HUDEP-2 (cell line): ENCODE measurements around the gene NUP133.
"Not testable (repeated sequence)": the region's sequence is repeated elsewhere in the genome, so short reads cannot be mapped to it uniquely, and the experiment has no call there.

Experiments used
- DNase-seq, 76 experiments: peaks; one replicate each; lab custom pipeline; 2025; ENCODE audit not compliant: unreplicated experiment in 76 of 76; lab: John Stamatoyannopoulos, UW

The NUP133 gene

DNA sequence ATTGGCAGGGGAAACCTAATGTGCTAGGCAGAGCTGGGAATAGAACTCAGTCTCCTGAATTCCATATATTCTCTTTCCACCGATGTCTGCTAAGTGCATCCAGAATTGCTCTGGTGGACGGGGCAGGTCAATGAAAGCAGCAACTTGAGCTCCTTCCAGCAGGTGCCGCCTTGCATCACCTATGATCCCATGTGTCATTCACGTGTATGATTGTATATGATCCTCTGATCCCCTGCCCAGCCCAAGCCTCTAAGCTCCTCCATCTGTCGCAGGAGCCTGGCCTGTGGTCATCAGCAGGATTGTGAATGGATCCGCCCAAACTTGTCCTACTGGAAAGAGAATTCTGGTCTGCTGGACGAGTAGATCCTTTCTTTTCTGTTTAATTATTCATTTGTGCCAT is 87.4 kb downstream of the NUP133 start:
- no peak for DNase-seq

DNA sequence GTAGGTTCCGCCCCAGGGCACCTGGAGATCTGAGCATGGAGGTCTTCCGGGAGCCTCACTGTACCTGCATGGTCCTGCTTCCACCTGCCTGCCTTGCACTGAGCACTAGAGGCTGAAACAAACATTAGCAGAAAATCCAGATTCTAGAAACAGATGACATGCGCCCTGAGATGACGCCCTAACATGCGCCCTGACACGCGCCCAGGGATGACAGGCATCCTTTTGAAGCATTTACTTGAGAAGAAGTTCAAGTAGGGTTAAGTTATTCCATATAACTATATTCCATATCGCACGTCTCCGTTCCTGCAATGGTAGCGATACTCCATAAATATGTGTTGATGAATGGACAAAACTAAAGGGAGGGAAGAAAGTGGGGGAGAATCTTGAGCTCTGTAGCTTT is 87.9 kb downstream of the NUP133 start:
- no peak for DNase-seq

- DNase-seq = not testable (repeated sequence)
Observed at GRCh38 chr1:229418586-229418985, 89.6 kb downstream of the NUP133 start.

GRCh38 chr1:229412810-229413209 is 95.3 kb downstream of the NUP133 start:
- DNase-seq = not testable (repeated sequence)

GRCh38 chr1:229412056-229412455 is 96.1 kb downstream of the NUP133 start:
- DNase-seq = no peak

- no peak for DNase-seq
Observed at GRCh38 chr1:229411434-229412055, 96.6 kb downstream of the NUP133 start.

DNA sequence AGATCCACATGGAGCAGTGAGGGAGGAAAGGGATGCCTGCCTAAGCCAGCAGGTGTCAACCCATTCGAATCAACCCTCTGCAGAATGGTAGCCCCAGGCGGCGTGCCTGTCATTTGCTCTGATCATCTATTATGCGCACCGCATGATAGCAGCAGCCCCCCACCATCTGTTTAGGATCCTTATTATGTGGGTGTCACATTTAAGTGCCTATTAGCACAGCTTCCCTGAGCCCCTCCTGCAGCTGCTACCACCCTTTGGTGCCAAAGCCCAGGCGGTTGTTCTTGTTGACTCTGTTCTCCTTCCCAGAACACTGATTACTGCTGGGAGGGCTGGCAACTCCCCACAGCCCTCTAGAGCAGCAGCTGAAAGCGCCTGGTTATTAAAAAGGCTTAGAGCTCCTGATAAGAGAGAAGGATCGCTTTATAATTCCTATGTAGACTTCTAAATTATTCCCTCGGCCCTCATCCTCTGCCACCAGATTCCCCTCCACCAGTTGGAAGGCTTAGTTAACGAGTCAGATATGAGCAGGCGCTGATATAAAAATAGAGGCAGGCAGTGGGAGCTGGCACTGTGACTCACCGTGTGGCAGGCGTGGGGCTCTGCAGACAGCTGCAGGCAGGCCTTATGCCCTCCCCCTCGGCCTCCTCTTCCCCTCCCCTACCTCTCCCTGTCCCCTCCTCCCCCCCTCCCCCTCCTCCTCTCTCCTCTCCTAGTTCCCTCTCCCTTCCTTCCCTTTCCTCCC is 97.3 kb downstream of the NUP133 start:
- DNase-seq = peak in 30 of 76 experiments; percentile 4 to 62 (median 18)

- no peak for DNase-seq
Observed at GRCh38 chr1:229410370-229410691, 97.8 kb downstream of the NUP133 start.

- DNase-seq = no peak
Observed at GRCh38 chr1:229409616-229410369, 98.3 kb downstream of the NUP133 start.

GRCh38 chr1:229408458-229409037 is 99.6 kb downstream of the NUP133 start:
- no peak for DNase-seq

DNA sequence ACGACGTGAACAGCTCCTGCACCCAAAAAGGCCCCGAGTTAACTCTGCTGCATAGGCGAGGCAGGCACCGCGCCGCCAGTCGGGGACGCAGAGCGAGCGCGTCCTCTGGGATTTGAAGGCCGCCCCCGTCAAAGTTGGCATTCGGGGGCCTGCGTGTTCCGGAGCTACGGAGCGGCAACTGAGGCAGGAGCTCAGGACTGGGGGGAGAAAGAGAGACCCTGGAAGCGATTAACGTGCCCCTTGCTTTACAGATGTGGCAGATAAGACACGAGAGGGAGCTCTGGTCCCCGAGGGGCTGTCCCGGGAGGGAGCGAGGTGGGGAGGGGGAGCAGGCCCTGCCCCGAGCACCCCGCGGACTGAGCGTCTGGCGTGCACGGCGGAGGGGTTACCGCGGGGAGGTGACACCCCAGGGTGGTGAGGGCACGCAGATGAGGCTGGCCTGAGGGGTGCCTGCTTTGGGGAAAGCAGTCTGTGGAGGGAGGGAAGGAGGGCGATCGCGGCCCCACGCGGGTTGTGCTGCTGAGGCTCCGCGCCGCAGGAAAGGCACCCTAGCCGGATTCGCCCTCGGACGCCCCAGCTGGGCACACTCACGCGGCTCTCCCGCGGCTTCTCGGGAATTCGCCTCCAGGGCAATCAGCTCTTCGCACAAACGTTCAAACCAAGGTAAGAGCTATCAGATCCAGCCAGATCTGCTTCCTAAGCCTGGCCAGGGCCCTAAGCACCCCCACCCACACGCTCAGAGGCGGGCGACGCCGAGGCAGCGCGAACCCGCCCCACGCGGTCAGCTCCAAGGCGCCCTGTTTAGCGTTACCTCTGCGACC is 100.7 kb downstream of the NUP133 start:
- peak in 2 of 76 experiments; percentile 2 to 15 for DNase-seq

GRCh38 chr1:229406798-229407197 is 101.3 kb downstream of the NUP133 start:
- DNase-seq = no peak

DNA sequence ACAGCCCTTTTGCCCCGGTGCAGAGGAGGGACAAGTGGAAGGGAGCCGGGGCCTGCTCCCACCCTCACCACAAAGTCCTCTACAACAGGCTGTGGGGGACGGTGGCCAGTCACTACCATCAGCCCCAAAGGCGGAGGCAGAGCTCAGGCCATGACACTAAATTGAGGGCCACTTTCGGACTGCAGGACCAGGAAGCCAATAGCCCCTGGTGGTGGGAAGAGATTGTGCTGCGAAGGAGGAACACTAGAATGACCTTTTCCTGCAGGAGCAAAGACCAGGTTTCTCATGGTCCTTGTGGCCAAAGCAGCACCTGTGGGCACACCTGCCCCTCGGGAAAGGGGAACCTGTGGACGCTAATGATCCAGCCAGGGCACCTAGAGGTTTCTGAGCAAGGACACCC is 104.6 kb downstream of the NUP133 start:
- DNase-seq = no peak

- DNase-seq = no peak
Observed at GRCh38 chr1:229402993-229403392, 105.1 kb downstream of the NUP133 start.

- not testable (repeated sequence) for DNase-seq
Observed at GRCh38 chr1:229402329-229402728, 105.8 kb downstream of the NUP133 start.

DNA sequence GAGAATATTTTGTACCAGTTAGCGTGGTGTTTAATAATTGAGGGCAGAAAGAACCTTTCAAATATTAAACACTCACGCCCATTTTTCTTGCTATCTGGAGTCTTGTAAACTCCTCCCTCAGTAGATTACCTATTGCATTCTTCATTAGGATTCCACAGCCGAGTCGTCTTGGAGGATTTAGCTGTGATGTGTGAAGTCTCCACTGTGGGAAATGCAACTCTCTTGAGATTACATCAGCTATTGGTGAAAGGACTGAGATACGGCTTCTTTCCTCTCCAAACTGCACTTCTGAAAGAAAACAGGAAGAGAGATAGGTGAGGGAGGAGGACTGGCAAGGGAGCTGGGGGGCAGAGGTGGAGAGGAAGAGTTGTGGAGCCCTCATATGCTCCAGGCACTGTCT is 110.4 kb downstream of the NUP133 start:
- no peak for DNase-seq

DNA sequence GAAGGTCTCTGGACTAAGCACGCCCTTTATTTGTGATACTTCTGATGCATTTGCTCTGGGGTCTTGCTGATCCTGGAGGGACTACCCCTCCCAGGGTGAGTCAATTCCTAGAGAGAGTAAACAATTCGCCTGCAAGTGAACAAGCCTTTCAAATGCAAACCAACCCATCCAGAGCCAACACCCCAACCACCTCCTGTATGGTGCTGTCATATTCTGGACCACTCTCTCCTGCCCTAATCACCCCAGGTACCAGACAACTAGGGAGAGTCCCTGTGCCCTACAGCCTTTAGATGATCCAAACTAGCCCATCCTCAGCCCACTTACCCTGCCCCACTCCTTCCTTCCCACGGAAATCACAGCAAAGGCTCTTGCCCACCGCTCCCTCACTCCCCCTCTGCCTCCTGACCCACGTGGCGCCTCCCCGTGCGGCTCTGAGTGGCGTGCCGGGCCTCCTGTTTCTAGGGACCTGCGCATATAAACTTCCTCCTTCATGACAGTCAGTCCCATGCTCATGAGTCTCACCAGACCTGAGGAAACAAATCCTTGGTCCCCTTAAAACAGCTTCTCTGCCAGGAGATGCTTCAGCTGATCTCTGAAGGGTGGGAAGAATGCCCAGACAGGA is 111.4 kb downstream of the NUP133 start:
- no peak for DNase-seq

DNA sequence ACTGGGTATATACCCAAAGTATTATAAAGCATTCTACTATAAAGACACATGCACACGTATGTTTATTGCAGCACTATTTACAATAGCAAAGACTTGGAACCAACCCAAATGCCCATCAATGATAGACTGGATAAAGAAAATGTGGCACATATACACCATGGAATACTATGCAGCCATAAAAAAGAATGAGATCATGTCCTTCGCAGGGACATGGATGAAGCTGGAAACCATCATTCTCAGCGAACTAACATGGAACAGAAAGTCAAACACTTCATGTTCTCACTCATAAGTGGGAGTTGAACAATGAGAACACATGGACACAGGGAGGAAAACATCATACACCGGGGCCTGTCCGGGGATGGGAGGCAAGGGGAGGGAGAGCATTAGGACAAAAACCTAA is 113.6 kb downstream of the NUP133 start:
- not testable (repeated sequence) for DNase-seq

DNA sequence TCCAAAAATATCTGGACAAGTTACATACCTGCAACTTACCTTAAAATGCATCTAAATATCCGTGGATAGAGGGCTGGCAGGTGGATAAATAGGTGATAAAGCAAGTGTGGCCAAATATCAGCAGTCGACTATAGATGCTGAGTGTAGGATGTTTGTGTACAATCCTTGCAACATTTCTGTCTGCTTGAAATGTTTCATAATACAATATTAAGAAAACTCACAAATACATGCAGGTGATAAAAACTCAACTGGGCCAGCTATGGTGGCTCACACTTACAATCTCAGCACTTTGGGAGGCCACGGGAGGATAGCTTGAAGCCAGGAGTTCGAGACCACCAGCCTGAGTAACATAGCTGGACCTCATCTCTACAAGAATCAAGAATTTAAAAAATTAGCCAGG is 115.2 kb downstream of the NUP133 start:
- no peak for DNase-seq
